DND-41 (cell line): ENCODE measurements around the gene LAIR1.

Source experiments
- EZH2 ChIP-seq: IDR thresholded peaks from 3 replicates; pipeline ENCODE4 v1.6.1; 2012; ENCODE audit warnings: borderline replicate concordance, low read depth, mild to moderate bottlenecking, moderate library complexity, low read length, inconsistent platforms; ENCODE audit not compliant: severe bottlenecking
- TF ChIP-seq, protein P1 (sequence below): IDR thresholded peaks from 2 replicates; pipeline ENCODE4 v1.5.1; 2012; ENCODE audit warnings: borderline replicate concordance, low read length, moderate library complexity, mild to moderate bottlenecking; ENCODE audit not compliant: poor library complexity, severe bottlenecking; ENCODE audit errors: extremely low read depth

DNA sequence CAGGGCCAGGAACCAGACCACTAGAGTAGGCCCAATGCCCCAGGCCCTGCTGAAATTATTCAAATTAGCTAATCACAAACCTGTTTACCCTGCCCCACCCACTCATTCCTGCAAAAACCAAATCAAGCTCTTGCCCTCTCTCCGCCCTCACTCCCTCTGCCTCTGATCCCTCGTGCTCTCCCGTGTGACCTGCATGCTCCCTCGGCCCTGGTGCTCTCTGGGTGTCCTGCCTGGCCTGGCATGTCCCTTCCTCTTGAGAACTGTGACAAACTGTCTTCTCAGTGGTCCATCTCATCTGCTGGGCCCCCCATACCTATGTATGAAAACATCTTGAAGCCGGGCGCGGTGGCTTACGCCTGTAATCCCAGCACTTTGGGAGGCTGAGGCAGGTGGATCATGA, 38.3 kb upstream of the LAIR1 start:
- TF ChIP-seq, protein P1, sequence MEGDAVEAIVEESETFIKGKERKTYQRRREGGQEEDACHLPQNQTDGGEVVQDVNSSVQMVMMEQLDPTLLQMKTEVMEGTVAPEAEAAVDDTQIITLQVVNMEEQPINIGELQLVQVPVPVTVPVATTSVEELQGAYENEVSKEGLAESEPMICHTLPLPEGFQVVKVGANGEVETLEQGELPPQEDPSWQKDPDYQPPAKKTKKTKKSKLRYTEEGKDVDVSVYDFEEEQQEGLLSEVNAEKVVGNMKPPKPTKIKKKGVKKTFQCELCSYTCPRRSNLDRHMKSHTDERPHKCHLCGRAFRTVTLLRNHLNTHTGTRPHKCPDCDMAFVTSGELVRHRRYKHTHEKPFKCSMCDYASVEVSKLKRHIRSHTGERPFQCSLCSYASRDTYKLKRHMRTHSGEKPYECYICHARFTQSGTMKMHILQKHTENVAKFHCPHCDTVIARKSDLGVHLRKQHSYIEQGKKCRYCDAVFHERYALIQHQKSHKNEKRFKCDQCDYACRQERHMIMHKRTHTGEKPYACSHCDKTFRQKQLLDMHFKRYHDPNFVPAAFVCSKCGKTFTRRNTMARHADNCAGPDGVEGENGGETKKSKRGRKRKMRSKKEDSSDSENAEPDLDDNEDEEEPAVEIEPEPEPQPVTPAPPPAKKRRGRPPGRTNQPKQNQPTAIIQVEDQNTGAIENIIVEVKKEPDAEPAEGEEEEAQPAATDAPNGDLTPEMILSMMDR = no peak
- no peak for TF ChIP-seq EZH2
